Measurements from ENCODE around the gene NOL4L. TPM values are rescaled to one million over a fixed set of nuclear protein-coding genes. Genes with fewer than 3 reads are reported as not detected.

NOL4L gene
- total RNA-seq, 4 donors from 2014 or later = 5.9 to 20.5 (median 6.9) TPM

DNA sequence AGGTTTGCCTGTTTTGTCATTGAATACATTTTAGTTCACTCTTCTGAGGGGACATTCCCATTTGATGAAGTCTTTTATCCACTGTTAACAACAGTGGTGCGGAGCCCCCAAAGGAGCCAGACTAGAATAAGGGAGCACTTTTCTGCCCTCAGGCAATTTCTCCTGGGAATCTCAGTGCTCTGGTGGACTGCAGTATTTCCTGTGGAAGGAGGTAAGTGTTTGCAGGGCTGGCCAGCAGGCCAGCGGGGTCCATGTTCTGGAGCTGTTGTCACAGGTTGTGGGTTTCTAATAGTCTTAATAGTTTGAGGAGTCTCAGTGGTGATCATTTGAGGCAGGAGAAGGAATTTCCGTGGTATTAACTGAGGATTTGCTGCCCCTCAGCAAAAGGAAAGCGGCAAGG is 143.5 kb downstream of the NOL4L start:
- TF ChIP-seq, protein P1, sequence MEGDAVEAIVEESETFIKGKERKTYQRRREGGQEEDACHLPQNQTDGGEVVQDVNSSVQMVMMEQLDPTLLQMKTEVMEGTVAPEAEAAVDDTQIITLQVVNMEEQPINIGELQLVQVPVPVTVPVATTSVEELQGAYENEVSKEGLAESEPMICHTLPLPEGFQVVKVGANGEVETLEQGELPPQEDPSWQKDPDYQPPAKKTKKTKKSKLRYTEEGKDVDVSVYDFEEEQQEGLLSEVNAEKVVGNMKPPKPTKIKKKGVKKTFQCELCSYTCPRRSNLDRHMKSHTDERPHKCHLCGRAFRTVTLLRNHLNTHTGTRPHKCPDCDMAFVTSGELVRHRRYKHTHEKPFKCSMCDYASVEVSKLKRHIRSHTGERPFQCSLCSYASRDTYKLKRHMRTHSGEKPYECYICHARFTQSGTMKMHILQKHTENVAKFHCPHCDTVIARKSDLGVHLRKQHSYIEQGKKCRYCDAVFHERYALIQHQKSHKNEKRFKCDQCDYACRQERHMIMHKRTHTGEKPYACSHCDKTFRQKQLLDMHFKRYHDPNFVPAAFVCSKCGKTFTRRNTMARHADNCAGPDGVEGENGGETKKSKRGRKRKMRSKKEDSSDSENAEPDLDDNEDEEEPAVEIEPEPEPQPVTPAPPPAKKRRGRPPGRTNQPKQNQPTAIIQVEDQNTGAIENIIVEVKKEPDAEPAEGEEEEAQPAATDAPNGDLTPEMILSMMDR (IDR thresholded peaks at IDR 0.05; ENCODE audit: low read depth) = no peak

DNA sequence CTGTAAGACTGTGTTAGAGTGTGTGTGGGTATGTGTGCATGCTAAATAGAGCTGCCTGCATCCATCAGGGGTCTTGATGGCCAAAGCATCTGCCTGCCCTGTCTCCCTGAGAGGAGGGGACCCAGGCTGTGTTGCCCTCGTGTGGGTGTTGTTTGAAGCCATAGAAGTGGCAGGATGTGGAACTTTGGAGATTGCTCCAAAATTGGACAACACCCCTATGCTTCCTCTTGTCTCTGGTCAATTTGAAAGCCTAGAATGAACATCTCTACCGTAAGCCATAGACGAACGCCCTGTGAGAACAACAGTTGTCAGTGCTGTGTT is 144.4 kb downstream of the NOL4L start:
- TF ChIP-seq, protein P1 (IDR thresholded peaks at IDR 0.05; ENCODE audit: low read depth) = no peak

DNA sequence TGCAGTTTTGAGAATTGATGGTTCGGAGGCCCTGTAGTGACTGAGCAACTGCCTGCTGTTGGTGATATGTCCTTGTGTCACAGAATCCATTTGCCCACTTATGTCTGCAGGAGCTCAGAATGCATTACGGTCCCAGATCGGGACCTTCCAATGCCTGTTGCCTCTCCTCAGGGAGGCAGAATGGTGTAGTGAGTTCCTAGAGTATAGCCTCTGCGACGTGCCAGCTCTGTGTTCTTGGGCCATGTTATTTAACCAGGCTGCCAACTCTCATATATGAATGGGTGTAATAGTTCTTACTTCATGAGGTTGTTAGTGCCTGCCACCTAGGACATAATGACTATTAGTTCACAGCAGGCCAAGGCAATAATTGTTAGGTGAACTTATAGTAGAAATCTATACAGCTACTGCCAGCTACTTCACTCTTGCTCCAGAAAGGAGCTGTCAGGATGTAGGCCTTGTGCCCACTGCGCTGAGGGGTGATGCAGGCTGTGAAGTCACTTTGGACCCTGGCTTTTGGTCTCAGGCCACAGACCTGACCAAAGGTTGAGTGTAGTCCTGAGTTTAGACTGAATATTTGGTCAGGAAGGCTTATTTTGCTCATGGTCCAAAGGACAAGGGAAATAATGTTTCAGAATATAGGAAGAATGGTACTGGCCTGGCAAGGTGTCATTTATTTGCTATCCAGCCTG is 144.9 kb downstream of the NOL4L start:
- TF ChIP-seq, protein P1 (IDR thresholded peaks at IDR 0.05; ENCODE audit: low read depth) = no peak

DNA sequence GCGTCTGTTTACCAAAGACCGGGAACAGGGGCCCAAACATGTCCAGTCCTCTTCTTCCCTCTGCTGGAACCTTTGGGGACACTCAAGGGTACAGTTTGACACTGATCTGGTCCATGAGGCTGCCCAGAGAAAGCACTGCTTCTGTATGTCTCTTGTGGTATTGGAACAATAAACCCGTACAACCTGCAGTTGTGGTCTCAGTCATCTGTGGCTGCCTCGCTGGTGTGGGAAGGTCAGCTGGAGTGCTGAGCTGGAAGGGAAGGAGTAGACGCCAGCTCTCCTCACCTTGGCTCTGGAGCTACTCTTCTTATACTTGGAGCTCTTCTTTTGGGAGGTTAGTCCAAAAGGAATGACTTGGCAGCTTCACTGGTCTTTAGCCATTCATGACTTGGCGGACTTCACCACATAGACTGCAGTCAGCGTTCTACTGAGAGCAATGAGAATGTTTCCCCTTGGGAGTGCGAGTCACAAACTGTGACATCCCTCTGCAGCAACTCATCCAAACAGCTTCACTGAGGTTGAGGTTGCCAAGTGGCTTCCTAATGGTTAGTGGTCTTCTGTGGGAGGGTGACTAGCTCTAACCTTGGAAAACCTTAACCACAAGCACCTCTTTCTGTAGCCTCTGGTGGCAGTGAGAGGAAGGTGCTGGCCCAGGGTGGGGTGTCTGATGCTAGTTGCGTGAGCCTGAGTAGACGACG is 145.9 kb downstream of the NOL4L start:
- TF ChIP-seq, protein P1 (IDR thresholded peaks at IDR 0.05; ENCODE audit: low read depth) = no peak

DNA sequence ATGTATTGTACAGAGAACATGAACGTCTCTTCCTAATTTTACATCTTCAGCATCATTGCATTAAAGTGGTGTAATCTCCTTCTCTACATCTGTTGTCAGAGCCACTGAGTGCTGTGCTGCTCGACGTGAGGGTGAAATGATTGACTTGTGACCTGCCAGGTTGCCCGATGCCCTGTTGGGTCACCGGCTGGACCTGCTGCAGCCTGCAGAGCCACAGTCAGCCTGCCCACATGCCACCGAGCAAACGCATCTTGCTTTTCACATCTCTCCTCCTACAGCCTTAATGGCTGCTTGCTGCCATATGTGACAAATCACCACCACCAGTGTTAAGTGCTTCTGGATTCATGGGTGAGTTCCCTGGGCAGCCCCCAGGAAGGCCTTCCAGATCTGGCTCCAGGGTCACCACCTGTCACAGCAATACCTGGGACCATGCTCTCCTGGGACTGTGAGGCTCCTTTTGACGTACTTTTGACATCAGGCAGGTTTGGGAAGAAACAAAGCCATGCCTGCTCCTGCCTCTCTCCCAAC is 146.7 kb downstream of the NOL4L start:
- TF ChIP-seq, protein P1 (IDR thresholded peaks at IDR 0.05; ENCODE audit: low read depth) = no peak

DNA sequence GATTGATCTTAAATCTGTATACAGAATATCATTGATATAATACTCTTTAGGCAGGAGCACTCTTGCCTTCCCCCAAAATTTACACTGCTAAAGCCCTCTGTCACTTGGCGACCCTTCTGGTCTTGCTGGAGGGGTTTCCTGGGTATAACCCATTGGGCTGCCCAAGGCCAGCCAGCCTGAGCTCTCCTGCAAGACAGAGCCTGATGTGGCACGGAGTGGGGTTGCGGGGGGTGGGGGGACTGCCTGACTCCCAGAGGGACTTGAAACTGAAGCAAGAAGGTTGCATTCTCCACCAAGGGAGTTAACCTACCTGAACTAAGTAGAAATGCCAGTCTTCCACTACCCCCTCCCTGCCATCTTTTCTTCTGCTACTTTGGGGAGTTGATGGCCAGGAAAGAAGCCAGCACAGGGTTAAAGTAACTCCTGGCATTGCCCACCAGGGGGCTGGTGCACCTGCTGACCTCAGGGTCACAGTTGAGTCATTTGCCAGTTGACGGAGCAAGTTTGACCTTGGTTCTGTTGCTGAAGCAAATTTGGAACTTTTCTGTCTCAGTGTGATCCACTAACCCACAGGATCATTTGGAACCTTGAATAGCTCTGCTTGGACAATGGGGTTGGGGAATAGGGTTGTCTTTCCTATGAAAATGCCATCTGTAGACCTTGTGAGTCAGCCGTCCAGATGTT is 147.6 kb downstream of the NOL4L start:
- TF ChIP-seq, protein P1 (IDR thresholded peaks at IDR 0.05; ENCODE audit: low read depth) = no peak

DNA sequence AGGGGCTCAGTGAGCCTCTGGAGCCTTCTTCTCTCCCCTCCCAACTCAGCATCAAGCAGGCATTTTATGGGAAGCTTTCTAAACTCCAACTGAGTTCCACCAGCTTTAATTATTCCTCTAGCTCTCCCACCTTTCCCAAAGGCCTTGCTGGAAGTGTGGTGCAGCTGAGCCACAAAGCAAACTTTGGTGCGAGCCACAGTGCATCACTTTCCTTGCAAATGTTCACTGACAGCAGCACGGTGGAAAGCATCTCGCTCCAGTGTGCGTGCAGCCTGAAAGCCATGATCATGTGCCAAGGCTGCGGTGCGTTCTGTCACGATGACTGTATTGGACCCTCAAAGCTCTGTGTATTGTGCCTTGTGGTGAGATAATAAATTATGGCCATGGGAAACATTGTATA is 148.2 kb downstream of the NOL4L start:
- TF ChIP-seq, protein P1 (IDR thresholded peaks at IDR 0.05; ENCODE audit: low read depth) = no peak
